Measurements from ENCODE around the gene GPC6. TPM values are rescaled to one million over a fixed set of nuclear protein-coding genes. Genes with fewer than 3 reads are reported as not detected.
A peak's percentile ranks its signal among the peaks of the same experiment; 100 is the strongest.

GPC6 gene
- polyA plus RNA-seq, 2 of the 4 experiments (the other 2 are of a cell fraction): 8.0 to 14.4 TPM

DNA sequence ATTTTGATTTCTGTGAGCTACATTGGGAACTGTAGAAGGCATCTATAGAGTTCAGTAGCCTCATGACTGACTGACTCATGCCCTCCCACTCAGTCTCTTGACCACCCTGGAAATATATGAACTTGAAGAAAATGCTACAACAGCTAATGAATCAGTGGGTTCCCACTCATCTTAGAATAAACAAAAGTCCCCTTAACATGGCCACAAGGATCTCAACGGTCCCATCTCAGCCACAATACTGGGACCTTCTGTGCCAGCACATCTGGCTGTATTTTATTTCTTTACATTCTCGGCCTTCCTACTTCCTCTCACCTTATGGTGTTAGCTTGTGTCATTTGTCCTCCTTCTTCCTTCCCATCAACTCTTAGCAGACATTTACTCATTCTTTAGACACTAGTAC, 633.1 kb downstream of the GPC6 start:
- WGBS (ENCODE audit: missing lambda C conversion rate): 14% methylated on average over 2 of the region's 2 CpGs
- ChIA-PET CTCF (no interaction called here), POLR2A (no interaction called here)
- H3K4me1 ChIP-seq: no peaks in the 10 kb centered on the region
- no peaks in the 10 kb centered on the region for H3K9me3 ChIP-seq
- no peak overlapping the region for H3K4me3 ChIP-seq
- no peak overlapping the region for H3K4me2 ChIP-seq
- ATAC-seq: no peak
- no peak for FAIRE-seq
- H3K27ac ChIP-seq: no peak overlapping the region
- TF ChIP-seq HOXB13 (CRISPR knock-in tag; IDR thresholded peaks at IDR 0.05; ENCODE audit: low read depth): no peak
- TF ChIP-seq, protein P1, sequence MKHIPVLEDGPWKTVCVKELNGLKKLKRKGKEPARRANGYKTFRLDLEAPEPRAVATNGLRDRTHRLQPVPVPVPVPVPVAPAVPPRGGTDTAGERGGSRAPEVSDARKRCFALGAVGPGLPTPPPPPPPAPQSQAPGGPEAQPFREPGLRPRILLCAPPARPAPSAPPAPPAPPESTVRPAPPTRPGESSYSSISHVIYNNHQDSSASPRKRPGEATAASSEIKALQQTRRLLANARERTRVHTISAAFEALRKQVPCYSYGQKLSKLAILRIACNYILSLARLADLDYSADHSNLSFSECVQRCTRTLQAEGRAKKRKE (CRISPR knock-in tag; IDR thresholded peaks at IDR 0.05; ENCODE audit: low read depth): no peak
- TF ChIP-seq, protein P2, sequence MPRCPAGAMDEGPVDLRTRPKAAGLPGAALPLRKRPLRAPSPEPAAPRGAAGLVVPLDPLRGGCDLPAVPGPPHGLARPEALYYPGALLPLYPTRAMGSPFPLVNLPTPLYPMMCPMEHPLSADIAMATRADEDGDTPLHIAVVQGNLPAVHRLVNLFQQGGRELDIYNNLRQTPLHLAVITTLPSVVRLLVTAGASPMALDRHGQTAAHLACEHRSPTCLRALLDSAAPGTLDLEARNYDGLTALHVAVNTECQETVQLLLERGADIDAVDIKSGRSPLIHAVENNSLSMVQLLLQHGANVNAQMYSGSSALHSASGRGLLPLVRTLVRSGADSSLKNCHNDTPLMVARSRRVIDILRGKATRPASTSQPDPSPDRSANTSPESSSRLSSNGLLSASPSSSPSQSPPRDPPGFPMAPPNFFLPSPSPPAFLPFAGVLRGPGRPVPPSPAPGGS (IDR thresholded peaks at IDR 0.05): no peak
- DNase-seq (ENCODE audit: low read depth in 1 of 2, low spot score in 1 of 2): no peak

DNA sequence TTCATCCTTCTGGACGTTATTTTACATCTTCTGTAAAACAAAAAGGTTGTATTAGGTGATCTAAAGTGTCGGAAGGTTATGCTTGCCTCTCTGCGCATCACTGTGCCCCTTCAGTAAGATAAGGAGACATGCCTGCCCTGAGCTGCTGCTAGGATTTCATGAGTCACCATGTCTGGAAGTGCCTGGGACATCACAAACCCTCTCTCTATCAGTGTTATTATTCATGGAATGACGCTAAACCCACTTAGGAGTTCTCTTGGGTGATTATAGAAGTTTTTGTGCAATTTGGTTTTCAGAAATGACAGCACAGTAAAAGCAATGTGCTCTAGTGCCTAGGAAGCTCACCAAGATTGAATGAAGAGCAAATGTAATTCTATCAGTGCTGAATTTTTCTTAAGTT, 635.2 kb downstream of the GPC6 start:
- DNase-seq (ENCODE audit: low read depth in 1 of 2, low spot score in 1 of 2) (peak in 1 of 2 experiments; percentile 28), FAIRE-seq (no peak), ATAC-seq (peak; percentile 77 to 89; a peak in 5 of 6 replicates)
- POLR2A ChIA-PET: no interaction called here
- Histone ChIP-seq H3K4me1 (no peaks in the 10 kb centered on the region), H3K27ac (peak overlapping the region; percentile 45 to 64; a peak in 3 of 6 replicates), H3K4me2 (peak overlapping the region; percentile 12), H3K9me3 (no peaks in the 10 kb centered on the region), H3K4me3 (no peak overlapping the region)
- CTCF ChIA-PET: no interaction called here
- WGBS (ENCODE audit: missing lambda C conversion rate): 26% methylated on average over 3 of the region's 4 CpGs
- no peak for TF ChIP-seq RAD21 (conservative IDR thresholded peaks at IDR 0.05 in 1 of 2, IDR thresholded peaks at IDR 0.05 in 1 of 2)
- TF ChIP-seq ZNF302 (CRISPR knock-in tag; IDR thresholded peaks at IDR 0.05): no peak
- no peak for TF ChIP-seq FOSB (CRISPR knock-in tag; IDR thresholded peaks at IDR 0.05)
- no peak for TF ChIP-seq EHMT2 (IDR thresholded peaks at IDR 0.05; ENCODE audit: low read depth)
- TF ChIP-seq, protein P3, sequence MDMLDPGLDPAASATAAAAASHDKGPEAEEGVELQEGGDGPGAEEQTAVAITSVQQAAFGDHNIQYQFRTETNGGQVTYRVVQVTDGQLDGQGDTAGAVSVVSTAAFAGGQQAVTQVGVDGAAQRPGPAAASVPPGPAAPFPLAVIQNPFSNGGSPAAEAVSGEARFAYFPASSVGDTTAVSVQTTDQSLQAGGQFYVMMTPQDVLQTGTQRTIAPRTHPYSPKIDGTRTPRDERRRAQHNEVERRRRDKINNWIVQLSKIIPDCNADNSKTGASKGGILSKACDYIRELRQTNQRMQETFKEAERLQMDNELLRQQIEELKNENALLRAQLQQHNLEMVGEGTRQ (IDR thresholded peaks at IDR 0.05): no peak
- TF ChIP-seq FOSL2 (IDR thresholded peaks at IDR 0.05): no peak
- TF ChIP-seq FOSL2 (CRISPR knock-in tag; IDR thresholded peaks at IDR 0.05): peak; percentile 26; the same call in 1 of the 2 replicates
- no peak for TF ChIP-seq CEBPB (IDR thresholded peaks at IDR 0.05)

DNA sequence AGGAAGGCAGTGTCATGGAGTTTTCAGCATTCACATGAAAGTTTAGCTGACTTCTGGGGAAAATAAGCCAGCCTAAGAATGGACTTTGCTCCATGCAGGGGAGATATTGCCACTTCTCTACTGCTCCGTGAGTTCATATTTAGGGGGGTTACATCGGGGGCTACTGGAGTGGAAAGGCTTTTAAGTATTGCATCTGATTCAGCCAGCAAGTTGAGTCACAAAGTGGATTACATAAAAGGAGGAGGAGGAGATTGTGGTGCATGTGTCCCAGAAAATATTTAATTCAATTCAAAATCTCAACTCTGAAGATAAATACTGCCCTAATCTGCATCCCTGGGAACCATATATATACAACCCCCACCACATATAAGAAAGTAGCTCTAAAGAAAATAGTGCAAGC, 635.7 kb downstream of the GPC6 start:
- Histone ChIP-seq H3K4me2 (peak overlapping the region; percentile 12), H3K4me3 (no peak overlapping the region)
- no peak; a peak in 1 of 6 replicates for ATAC-seq

More for the DNA sequence above, 635.7 kb downstream of the GPC6 start:
- TF ChIP-seq, protein P4, sequence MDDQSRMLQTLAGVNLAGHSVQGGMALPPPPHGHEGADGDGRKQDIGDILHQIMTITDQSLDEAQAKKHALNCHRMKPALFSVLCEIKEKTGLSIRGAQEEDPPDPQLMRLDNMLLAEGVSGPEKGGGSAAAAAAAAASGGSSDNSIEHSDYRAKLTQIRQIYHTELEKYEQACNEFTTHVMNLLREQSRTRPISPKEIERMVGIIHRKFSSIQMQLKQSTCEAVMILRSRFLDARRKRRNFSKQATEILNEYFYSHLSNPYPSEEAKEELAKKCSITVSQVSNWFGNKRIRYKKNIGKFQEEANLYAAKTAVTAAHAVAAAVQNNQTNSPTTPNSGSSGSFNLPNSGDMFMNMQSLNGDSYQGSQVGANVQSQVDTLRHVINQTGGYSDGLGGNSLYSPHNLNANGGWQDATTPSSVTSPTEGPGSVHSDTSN (IDR thresholded peaks at IDR 0.05): no peak
- TF ChIP-seq, protein P5, sequence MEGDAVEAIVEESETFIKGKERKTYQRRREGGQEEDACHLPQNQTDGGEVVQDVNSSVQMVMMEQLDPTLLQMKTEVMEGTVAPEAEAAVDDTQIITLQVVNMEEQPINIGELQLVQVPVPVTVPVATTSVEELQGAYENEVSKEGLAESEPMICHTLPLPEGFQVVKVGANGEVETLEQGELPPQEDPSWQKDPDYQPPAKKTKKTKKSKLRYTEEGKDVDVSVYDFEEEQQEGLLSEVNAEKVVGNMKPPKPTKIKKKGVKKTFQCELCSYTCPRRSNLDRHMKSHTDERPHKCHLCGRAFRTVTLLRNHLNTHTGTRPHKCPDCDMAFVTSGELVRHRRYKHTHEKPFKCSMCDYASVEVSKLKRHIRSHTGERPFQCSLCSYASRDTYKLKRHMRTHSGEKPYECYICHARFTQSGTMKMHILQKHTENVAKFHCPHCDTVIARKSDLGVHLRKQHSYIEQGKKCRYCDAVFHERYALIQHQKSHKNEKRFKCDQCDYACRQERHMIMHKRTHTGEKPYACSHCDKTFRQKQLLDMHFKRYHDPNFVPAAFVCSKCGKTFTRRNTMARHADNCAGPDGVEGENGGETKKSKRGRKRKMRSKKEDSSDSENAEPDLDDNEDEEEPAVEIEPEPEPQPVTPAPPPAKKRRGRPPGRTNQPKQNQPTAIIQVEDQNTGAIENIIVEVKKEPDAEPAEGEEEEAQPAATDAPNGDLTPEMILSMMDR (IDR thresholded peaks at IDR 0.05): no peak
- TF ChIP-seq NPAS2 (CRISPR knock-in tag; IDR thresholded peaks at IDR 0.05; ENCODE audit: borderline replicate concordance) (no peak), RAD21 (conservative IDR thresholded peaks at IDR 0.05 in 1 of 2, IDR thresholded peaks at IDR 0.05 in 1 of 2) (no peak), MYC (IDR thresholded peaks at IDR 0.05; ENCODE audit: borderline replicate concordance, low read length) (no peak), NR3C1 (IDR thresholded peaks at IDR 0.05) (no peak), ESRRA (IDR thresholded peaks at IDR 0.05; ENCODE audit: borderline replicate concordance, low read length) (no peak), TP53 (CRISPR knock-in tag; IDR thresholded peaks at IDR 0.05) (no peak), HEYL (CRISPR knock-in tag; IDR thresholded peaks at IDR 0.05) (no peak)
- TF ChIP-seq, protein P6, sequence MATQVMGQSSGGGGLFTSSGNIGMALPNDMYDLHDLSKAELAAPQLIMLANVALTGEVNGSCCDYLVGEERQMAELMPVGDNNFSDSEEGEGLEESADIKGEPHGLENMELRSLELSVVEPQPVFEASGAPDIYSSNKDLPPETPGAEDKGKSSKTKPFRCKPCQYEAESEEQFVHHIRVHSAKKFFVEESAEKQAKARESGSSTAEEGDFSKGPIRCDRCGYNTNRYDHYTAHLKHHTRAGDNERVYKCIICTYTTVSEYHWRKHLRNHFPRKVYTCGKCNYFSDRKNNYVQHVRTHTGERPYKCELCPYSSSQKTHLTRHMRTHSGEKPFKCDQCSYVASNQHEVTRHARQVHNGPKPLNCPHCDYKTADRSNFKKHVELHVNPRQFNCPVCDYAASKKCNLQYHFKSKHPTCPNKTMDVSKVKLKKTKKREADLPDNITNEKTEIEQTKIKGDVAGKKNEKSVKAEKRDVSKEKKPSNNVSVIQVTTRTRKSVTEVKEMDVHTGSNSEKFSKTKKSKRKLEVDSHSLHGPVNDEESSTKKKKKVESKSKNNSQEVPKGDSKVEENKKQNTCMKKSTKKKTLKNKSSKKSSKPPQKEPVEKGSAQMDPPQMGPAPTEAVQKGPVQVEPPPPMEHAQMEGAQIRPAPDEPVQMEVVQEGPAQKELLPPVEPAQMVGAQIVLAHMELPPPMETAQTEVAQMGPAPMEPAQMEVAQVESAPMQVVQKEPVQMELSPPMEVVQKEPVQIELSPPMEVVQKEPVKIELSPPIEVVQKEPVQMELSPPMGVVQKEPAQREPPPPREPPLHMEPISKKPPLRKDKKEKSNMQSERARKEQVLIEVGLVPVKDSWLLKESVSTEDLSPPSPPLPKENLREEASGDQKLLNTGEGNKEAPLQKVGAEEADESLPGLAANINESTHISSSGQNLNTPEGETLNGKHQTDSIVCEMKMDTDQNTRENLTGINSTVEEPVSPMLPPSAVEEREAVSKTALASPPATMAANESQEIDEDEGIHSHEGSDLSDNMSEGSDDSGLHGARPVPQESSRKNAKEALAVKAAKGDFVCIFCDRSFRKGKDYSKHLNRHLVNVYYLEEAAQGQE (IDR thresholded peaks at IDR 0.05): no peak
- H3K4me1 ChIP-seq: no peaks in the 10 kb centered on the region
- FAIRE-seq (no peak), DNase-seq (ENCODE audit: low read depth in 1 of 2, low spot score in 1 of 2) (no peak)
- WGBS (ENCODE audit: missing lambda C conversion rate): 17% methylated on average over 2 of the region's 2 CpGs
- H3K9me3 ChIP-seq: no peaks in the 10 kb centered on the region
- H3K27ac ChIP-seq: peak overlapping the region; percentile 0 to 64; a peak in 2 of 6 replicates
- ChIA-PET POLR2A (no interaction called here), CTCF (no interaction called here)

Data from A549 (cell line).